IMR-90 (cell line): ENCODE data around the gene HLA-DOA.

Experiments
- CEBPB ChIP-seq: IDR thresholded peaks from 2 replicates; pipeline ENCODE4 v1.6.1; 2012; ENCODE audit warnings: low read depth, low read length, improper control_type of control experiment
- CHD1 ChIP-seq: IDR thresholded peaks from 2 replicates; pipeline ENCODE4 v1.6.1; 2012; ENCODE audit warnings: low read depth, low read length, improper control_type of control experiment
- CTCF ChIP-seq: conservative IDR thresholded peaks from 2 replicates; pipeline ENCODE4 v1.5.1; 2012; ENCODE audit warnings: mild to moderate bottlenecking, low read depth, low read length, improper control_type of control experiment
- ELK1 ChIP-seq: fragments of 150-350 bp; IDR thresholded peaks from 2 replicates; pipeline ENCODE4 v1.6.1; 2016; ENCODE audit warnings: low read depth, mild to moderate bottlenecking, low read length, moderate library complexity, borderline replicate concordance
- MAZ ChIP-seq: IDR thresholded peaks from 2 replicates; pipeline ENCODE4 v1.6.1; 2012; ENCODE audit warnings: low read depth, mild to moderate bottlenecking, low read length, improper control_type of control experiment, moderate library complexity, borderline replicate concordance
- MXI1 ChIP-seq: IDR thresholded peaks from 2 replicates; pipeline ENCODE4 v1.6.1; 2012; ENCODE audit warnings: low read depth, mild to moderate bottlenecking, low read length, moderate library complexity, borderline replicate concordance
- POLR2A ChIP-seq: IDR thresholded peaks from 2 replicates; pipeline ENCODE4 v1.6.1; 2012; ENCODE audit warnings: mild to moderate bottlenecking, low read depth, low read length
- TF ChIP-seq, protein P1 (sequence below): fragments of 150-350 bp; IDR thresholded peaks from 2 replicates; pipeline ENCODE4 v1.6.1; 2017; ENCODE audit warnings: mild to moderate bottlenecking, antibody characterized with exemption, low read length, low read depth

GRCh38 chr6:32995448-32995847 is 13.9 kb downstream of the HLA-DOA start:
- no peak for TF ChIP-seq POLR2A
- TF ChIP-seq CTCF = no peak
- TF ChIP-seq CEBPB = no peak
- TF ChIP-seq, protein P1, sequence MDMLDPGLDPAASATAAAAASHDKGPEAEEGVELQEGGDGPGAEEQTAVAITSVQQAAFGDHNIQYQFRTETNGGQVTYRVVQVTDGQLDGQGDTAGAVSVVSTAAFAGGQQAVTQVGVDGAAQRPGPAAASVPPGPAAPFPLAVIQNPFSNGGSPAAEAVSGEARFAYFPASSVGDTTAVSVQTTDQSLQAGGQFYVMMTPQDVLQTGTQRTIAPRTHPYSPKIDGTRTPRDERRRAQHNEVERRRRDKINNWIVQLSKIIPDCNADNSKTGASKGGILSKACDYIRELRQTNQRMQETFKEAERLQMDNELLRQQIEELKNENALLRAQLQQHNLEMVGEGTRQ = no peak
- TF ChIP-seq MXI1 = no peak
- TF ChIP-seq ELK1 = no peak
- TF ChIP-seq MAZ = no peak
- TF ChIP-seq CHD1 = no peak
